K562 (cell line): ENCODE measurements around the gene ZBTB16.

Source experiments
- ARNT ChIP-seq, 2 experiments: fragments of 450-650 bp; IDR thresholded peaks; 2 replicates each; pipeline ENCODE4 v1.6.1; 2016; ENCODE audit warnings: mild to moderate bottlenecking in 1 of 2
- ATF7 ChIP-seq: fragments of 450-650 bp; IDR thresholded peaks from 2 replicates; pipeline ENCODE4 v1.7.1; 2014; ENCODE audit warnings: mild to moderate bottlenecking, moderate library complexity
- CTBP1 ChIP-seq: fragments of 450-650 bp; IDR thresholded peaks from 2 replicates; pipeline ENCODE4 v1.6.1; 2016; ENCODE audit warnings: borderline replicate concordance
- EHMT2 ChIP-seq: fragments of 450-650 bp; IDR thresholded peaks from 2 replicates; pipeline ENCODE4 v1.6.1; 2018; ENCODE audit warnings: antibody characterized with exemption
- GABPA ChIP-seq: fragments of 200-800 bp; sonication (Bioruptor generic); conservative IDR thresholded peaks from 2 replicates; pipeline ENCODE4 v1.6.1; 2016; ENCODE audit warnings: low read depth, missing genetic modification characterization, missing compliant biosample characterization
- MEF2A ChIP-seq: IDR thresholded peaks from 2 replicates; pipeline ENCODE4 v1.6.1; 2011; ENCODE audit warnings: low read depth, mild to moderate bottlenecking, low read length, moderate library complexity; ENCODE audit not compliant: control insufficient read depth
- PHB2 ChIP-seq: fragments of 450-650 bp; IDR thresholded peaks from 2 replicates; pipeline ENCODE4 v1.6.1; 2017; ENCODE audit warnings: low read depth
- PREB ChIP-seq: sonication (generic); formaldehyde crosslinking; IDR thresholded peaks from 2 replicates; pipeline ENCODE4 v1.8.1; 2023; ENCODE audit warnings: mild to moderate bottlenecking, missing genetic modification reagents
- RAD21 ChIP-seq, 2 experiments: fragments of 250-450 bp in 1 of 2; fragments of 450-650 bp in 1 of 2; sonication (Bioruptor Pico) in 1 of 2; formaldehyde crosslinking in 1 of 2; IDR thresholded peaks in 1 of 2; conservative IDR thresholded peaks in 1 of 2; 2 replicates each; pipeline versions ENCODE4 v1.4.0 to v1.8.0; 2020 to 2022; ENCODE audit warnings: mild to moderate bottlenecking in 2 of 2, moderate library complexity in 1 of 2
- SNRNP70 ChIP-seq: fragments of 200-400 bp; formaldehyde crosslinking; optimal IDR thresholded peaks from 2 replicates; pipeline ENCODE3; 2017; ENCODE audit warnings: low read depth, low read length
- ZBTB11 ChIP-seq, 3 experiments: fragments of 200-800 bp in 1 of 3; fragments of 250-450 bp in 1 of 3; fragments of 450-650 bp in 1 of 3; sonication (Bioruptor Pico) in 1 of 3; sonication (Bioruptor generic) in 1 of 3; formaldehyde crosslinking in 1 of 3; IDR thresholded peaks; 2 replicates each; pipeline versions ENCODE4 v1.6.1 to v1.8.0; 2016 to 2022; ENCODE audit warnings: mild to moderate bottlenecking in 2 of 3, missing genetic modification characterization in 2 of 3, missing compliant biosample characterization in 1 of 3, moderate library complexity in 1 of 3
- ZBTB7A ChIP-seq: IDR thresholded peaks from 2 replicates; pipeline ENCODE4 v1.6.1; 2011; ENCODE audit warnings: low read depth, mild to moderate bottlenecking, low read length, moderate library complexity, borderline replicate concordance; ENCODE audit not compliant: control insufficient read depth
- ZNF124 ChIP-seq: sonication (generic); formaldehyde crosslinking; IDR thresholded peaks from 2 replicates; pipeline ENCODE4 v1.8.1; 2022; ENCODE audit warnings: missing genetic modification reagents
- ZNF212 ChIP-seq: fragments of 450-650 bp; formaldehyde crosslinking; IDR thresholded peaks from 2 replicates; pipeline ENCODE4 v1.4.0; 2020; ENCODE audit warnings: mild to moderate bottlenecking

- TF ChIP-seq RAD21 (CRISPR knock-in tag; conservative IDR thresholded peaks at IDR 0.05 in 1 of 2, IDR thresholded peaks at IDR 0.05 in 1 of 2), result no peak
- no peak for TF ChIP-seq ZBTB7A
- TF ChIP-seq ZNF212 (CRISPR knock-in tag), result no peak
- no peak for TF ChIP-seq ARNT (IDR thresholded peaks at IDR 0.05)
- no peak for TF ChIP-seq GABPA (tag)
- TF ChIP-seq ZBTB11 (CRISPR knock-in tag; IDR thresholded peaks at IDR 0.05), result no peak
- TF ChIP-seq ZNF124, result no peak
- TF ChIP-seq ATF7, result no peak
- no peak for TF ChIP-seq PREB
- no peak for TF ChIP-seq SNRNP70
- no peak for TF ChIP-seq CTBP1
- TF ChIP-seq PHB2, result no peak
- no peak for TF ChIP-seq MEF2A
- TF ChIP-seq EHMT2, result no peak
Measured at GRCh38 chr11:114077482-114078305, 18.2 kb downstream of the ZBTB16 start.
